ENCODE results near the gene SLC16A8. TPM values are rescaled to one million over a fixed set of nuclear protein-coding genes. Genes with fewer than 3 reads are reported as not detected.

Gene SLC16A8
- total RNA-seq, 2 donors from 2014 or later, result 0.28 TPM; not detected in 1

GRCh38 chr22:38097058-38097457 lies 13.1 kb upstream of the SLC16A8 start:
- H3K27ac ChIP-seq, result no peak overlapping the region
- DNase-seq (ENCODE audit: low spot score), result no peak
- no peak for TF ChIP-seq CTCF (IDR thresholded peaks at IDR 0.05)

GRCh38 chr22:38089474-38089851 lies 5.5 kb upstream of the SLC16A8 start:
- no peak for DNase-seq (ENCODE audit: low spot score)
- H3K36me3 ChIP-seq, result no peaks in the 10 kb centered on the region
- peaks cover 0 to 16% of the 10 kb centered on the region in 2 donors for H3K4me1 ChIP-seq
- TF ChIP-seq CTCF (IDR thresholded peaks at IDR 0.05), result no peak
- no peak overlapping the region for H3K27ac ChIP-seq
- no peaks in the 10 kb centered on the region for H3K27me3 ChIP-seq
- H3K4me3 ChIP-seq, result peak overlapping the region in 1 of 2 donors; percentile 46
- no peaks in the 10 kb centered on the region for H3K9me3 ChIP-seq

More at GRCh38 chr22:38097058-38097457, 13.1 kb upstream of the SLC16A8 start:
- Histone ChIP-seq H3K4me1 (peaks cover 0 to 14% of the 10 kb centered on the region in 2 donors), H3K27me3 (no peaks in the 10 kb centered on the region), H3K9me3 (no peaks in the 10 kb centered on the region), H3K36me3 (no peaks in the 10 kb centered on the region), H3K4me3 (no peak overlapping the region)

GRCh38 chr22:38088629-38089473 lies 4.9 kb upstream of the SLC16A8 start:
- Histone ChIP-seq H3K9me3 (no peaks in the 10 kb centered on the region), H3K4me3 (peak overlapping the region in 1 of 2 donors; percentile 46), H3K27ac (no peak overlapping the region), H3K4me1 (peaks cover 0 to 16% of the 10 kb centered on the region in 2 donors), H3K27me3 (no peaks in the 10 kb centered on the region), H3K36me3 (no peaks in the 10 kb centered on the region)
- DNase-seq (ENCODE audit: low spot score), result no peak
- no peak for TF ChIP-seq CTCF (IDR thresholded peaks at IDR 0.05)

- no peak for TF ChIP-seq CTCF (IDR thresholded peaks at IDR 0.05)
- Histone ChIP-seq H3K4me1 (peaks cover 0 to 16% of the 10 kb centered on the region in 2 donors), H3K27ac (no peak overlapping the region), H3K4me3 (no peak overlapping the region), H3K27me3 (no peaks in the 10 kb centered on the region), H3K9me3 (no peaks in the 10 kb centered on the region), H3K36me3 (no peaks in the 10 kb centered on the region)
- no peak for DNase-seq (ENCODE audit: low spot score)
Observed at GRCh38 chr22:38087855-38088254, 3.9 kb upstream of the SLC16A8 start.

GRCh38 chr22:38086942-38087341 lies 3.0 kb upstream of the SLC16A8 start:
- Histone ChIP-seq H3K27me3 (no peaks in the 10 kb centered on the region), H3K9me3 (no peaks in the 10 kb centered on the region), H3K4me3 (no peak overlapping the region), H3K27ac (no peak overlapping the region), H3K4me1 (peaks cover 0 to 22% of the 10 kb centered on the region in 2 donors), H3K36me3 (no peaks in the 10 kb centered on the region)
- no peak for TF ChIP-seq CTCF (IDR thresholded peaks at IDR 0.05)
- DNase-seq (ENCODE audit: low spot score), result no peak

Data from right atrium auricular region (tissue), 2 donors.